ENCODE results near the gene CHKA.

Gene CHKA

DNA sequence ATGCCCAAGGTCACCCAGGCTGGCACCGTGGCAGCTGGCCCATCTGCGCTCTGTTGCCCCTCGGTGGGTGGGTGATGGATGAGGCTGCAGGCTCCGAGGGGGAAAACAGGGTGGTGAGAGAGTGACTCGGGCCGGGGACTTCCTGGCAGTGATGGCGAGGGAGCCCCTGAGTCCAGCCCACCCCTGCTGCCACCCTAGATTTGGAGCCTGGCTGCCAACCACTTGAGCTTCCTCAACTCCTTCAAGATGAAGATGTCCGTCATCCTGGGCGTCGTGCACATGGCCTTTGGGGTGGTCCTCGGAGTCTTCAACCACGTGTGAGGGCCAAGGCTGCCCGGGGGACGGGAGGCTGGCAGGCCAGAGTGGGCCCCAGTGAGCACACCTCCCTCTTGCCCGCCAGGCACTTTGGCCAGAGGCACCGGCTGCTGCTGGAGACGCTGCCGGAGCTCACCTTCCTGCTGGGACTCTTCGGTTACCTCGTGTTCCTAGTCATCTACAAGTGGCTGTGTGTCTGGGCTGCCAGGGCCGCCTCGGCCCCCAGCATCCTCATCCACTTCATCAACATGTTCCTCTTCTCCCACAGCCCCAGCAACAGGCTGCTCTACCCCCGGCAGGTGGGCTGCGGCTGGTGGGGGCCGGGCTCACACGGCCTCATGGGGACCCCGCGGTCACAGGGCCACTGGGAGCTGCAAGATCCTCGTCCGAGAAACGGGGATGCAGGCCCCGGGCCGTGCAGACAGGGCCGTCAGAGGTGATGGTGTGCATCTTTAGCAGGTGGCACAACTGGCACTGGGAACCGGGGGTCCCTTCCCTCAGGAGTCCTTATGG lies 72.3 kb downstream of the CHKA start:
- DNase-seq, result no peak

- peak in 6 of 58 donors; percentile 21 to 43 (median 29) for DNase-seq
Observed at GRCh38 chr11:68047437-68048290, 73.5 kb downstream of the CHKA start.

- DNase-seq, result no peak
Observed at GRCh38 chr11:68044898-68045351, 76.3 kb downstream of the CHKA start.

DNA sequence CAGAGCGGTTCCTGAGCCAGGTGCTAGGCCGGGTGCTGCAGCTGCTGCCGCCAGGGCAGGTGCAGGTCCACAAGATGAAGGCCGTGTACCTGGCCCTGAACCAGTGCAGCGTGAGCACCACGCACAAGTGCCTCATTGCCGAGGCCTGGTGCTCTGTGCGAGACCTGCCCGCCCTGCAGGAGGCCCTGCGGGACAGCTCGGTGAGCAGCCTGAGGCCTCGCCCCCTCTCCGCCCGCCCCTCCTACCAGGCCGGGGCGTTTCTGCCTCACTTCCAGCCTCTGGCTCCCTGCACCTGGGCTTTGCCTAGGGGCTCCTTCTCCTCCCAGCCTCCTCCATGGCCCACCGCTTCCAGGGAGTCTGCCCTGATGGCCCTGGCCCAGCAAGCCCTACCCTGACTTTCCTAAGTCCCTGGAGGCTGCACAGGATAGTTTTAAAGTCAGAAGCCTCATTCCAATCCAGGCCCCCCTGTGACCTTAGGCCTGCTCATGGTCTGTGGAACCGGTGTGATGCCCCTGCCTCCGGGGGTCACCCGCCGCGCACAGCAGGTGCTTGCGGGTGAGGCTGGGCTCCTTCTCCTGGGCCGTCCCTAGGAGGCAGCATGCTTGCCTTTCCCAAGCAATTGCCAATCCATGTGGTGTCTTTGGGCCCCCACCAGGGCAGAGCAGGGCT lies 76.9 kb downstream of the CHKA start:
- no peak for DNase-seq

DNA sequence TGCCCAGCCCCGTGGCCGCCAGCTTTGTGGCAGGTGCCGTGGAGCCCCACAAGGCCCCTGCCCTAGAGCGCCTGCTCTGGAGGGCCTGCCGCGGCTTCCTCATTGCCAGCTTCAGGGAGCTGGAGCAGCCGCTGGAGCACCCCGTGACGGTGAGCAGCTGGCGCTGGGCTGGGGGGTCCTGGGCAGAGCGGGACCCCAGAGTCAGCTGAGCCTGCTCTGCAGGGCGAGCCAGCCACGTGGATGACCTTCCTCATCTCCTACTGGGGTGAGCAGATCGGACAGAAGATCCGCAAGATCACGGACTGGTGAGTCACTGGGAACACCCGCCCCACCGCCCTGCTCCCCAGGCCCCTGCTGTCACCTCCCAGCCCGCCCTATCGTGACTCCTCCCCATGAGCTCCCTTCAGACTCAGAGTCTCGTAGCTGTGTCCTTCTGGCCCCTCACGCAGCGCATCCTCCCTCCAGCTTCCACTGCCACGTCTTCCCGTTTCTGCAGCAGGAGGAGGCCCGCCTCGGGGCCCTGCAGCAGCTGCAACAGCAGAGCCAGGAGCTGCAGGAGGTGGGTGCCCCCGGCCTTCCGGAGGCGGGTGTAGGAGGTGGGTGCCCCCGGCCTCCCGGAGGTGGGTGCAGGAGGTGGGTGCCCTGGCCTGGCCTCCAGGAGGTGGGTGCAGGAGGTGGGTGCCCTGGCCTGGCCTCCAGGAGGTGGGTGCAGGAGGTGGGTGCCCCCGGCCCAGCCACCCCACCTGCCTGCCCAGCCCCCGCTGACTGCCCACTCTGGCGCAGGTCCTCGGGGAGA lies 77.6 kb downstream of the CHKA start:
- no peak for DNase-seq

- no peak for DNase-seq
Observed at GRCh38 chr11:68043029-68043348, 78.2 kb downstream of the CHKA start.

DNA sequence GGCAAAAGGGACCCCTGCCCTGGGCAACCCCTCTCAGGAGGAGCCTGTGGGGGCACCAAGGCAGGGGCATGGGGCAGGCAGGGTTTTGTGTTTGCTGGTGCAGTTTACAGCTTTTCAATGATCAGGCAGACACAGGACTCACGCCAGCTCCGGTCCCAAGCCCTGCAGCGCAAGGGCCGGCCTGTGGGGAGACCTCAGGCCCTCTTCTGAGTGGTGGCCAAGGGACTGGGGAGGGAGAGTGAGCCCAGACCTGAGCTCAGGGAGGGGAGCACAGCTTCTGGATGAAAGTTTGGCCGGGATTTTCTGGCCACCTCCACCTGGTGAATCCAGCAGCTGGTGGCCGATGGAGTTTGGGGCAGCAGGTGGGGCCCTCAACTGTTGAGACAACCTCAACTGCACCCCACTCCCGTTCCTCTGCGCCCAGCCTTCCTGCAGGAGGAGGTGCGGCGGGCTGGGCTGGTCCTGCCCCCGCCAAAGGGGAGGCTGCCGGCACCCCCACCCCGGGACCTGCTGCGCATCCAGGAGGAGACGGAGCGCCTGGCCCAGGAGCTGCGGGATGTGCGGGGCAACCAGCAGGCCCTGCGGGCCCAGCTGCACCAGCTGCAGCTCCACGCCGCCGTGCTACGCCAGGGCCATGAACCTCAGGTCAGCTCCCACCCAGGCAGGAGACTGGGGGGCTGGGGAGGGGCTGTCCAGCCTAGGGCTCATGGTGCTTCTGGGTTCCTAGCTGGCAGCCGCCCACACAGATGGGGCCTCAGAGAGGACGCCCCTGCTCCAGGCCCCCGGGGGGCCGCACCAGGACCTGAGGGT lies 78.8 kb downstream of the CHKA start:
- DNase-seq, result no peak

GRCh38 chr11:68041617-68042218 lies 79.5 kb downstream of the CHKA start:
- DNase-seq, result no peak

DNA sequence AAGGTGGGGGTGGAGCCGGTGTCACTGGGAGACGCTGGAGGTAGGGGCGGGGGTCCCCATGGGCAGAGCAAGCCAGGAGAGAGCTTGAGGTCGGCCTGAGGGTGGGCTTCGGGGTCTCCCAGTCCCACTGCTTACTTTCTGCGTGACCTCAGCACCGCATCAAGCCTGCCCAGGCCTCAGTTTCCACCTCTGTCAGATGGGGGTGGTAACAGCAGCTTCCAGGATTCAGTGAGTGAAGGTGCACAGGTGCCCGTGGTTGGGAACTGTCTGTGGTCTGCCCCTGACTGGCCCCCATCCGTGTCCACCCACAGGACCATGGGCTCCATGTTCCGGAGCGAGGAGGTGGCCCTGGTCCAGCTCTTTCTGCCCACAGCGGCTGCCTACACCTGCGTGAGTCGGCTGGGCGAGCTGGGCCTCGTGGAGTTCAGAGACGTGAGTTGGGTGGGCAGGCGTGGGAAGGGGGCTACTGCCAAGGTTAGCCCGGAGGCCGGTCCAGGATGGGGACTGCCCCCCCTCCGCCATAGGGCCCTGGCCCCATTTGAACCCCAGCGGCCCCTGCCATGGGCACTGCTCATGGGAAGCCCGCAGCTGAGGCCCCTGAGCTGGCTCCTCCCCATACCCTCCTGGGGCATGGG lies 80.1 kb downstream of the CHKA start:
- no peak for DNase-seq

DNA sequence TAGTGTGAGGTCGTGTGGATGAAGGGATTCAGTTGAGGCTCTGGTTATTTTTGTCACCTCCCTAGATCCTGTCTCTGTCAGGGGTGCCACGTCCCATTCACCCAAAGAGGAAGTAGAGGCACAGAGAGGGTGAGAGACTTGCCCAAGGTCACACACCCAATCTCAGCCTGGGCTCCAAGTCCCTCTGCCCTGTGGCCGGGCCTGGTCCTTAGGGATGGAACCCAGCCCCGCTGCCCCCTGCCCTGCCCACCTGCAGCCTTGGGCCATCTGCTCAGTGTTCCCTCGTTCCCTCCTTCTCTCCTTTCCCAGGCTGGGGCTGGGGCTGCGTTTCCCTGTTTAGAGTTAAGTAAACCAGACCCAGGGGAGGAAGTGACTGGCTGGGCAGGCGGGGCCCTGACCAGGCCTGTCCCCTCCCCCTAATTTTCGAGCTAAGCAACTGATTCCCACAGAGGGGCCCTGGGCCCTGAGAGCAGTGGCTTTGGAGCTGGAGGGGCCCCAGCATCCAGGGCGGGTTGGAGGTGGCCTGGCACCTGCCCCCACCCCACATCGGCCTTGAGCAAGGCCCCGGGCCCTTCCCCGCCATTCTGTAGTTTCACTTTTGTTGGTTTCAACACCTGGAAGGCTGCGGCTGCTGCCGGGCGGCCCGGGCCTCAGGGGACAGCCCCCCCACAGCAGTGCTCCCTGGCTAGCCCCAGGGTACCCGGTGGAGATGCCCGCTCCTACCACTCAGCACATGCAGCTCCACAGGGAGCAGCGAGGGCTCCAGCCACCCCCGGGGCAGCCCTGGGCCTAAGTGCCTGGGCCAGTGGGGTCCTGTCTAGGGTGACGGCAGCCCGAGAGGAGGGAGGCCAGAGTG lies 80.9 kb downstream of the CHKA start:
- DNase-seq, result peak in 1 of 58 donors; percentile 45

DNA sequence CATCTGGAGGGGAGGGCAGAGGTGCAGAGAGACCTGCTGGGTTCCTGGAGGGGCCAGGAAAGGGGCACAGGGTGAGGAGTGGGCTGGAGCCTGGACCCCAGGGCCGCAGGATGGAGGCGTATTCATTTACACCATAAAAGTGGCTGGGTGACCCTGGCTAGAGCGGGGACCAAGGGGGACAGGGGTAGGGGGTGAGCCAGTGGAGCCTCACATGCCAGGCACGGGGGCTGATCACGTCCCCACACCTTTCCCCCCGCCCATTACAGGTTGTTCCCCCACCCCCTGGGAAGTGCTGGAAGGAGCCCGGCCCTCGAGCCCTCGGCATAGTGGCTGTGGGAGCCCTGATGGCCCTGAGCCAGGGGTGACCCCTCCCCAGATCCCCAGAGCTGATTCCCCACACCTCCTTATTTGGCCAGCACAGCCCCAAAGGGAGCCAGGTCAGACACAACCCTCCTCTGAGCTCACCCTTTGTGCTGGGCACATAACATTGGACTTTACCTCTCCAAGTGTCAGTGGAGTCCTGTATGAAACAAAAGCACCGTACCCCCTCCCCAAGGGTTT lies 81.6 kb downstream of the CHKA start:
- DNase-seq, result no peak

GRCh38 chr11:68038718-68039525 lies 82.3 kb downstream of the CHKA start, which contains the start of gene TCIRG1:
TSS of gene TCIRG1 (plus strand) at chr11:68039025. CDS start at chr11:68041272, 2,247 bp downstream.
- DNase-seq, result peak in 21 of 58 donors; percentile 11 to 57 (median 36)

DNA sequence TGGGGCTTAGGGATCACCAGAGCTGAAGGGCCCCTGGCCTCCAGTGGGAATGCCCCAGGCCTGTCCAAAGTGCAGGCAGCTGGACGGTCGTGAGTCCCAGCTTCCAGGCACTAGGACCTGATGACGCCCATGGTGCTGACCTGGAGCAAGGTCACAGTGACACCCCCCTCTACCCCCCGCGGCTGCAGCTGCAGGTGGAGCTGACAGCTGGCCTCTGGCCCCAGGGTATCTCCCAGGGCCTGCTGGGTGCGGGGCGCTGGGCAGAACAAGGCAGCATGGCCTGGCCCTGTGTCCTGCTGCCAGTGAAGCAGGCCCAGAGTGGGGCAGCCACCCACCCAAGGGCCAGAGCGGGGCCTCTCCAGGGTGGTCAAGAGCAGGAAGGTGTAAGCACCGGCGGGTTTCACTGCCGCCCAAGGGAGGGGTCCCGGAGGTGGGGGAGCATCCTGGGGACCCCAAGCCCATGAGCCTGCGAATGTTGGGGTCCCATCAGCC lies 82.9 kb downstream of the CHKA start:
- DNase-seq, result no peak

DNA sequence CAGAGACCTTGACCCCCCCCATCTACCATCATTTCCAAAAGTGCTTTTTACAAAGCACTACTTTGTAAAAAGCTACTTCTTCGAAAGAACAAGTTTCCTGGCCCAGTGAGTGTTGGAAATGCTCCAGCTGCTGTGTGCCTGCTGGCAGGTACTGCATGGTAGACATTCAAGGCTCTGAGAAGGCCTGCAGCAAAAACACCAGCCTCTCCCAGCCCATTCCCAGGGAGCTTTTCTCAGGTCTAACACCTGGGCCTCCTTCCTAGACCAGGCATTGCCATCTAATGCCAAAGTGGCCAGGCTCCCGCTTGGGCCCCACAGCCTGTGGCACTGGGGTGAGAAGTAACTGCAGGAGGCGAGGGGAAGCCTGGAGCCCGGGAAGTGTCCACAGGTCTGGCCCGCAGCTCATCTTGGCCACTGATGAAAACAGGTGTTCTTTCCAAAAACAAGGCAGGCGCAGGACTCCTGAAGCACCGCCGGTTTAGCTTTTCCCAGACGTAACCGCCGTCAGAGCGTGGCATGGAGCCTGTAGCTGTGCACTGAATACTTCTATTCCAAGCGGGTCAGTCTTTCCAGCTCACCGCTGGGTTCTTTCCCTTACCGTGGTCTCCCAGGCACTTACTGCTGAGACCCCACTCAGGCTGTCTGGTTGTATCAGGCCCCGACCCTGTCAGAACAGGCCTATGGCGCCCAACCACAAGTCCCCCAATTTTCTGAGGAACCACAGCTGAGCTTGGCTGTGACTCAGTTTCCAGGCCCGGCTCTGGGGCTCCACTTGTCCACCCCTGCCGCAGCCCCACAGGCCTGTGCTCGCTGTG lies 83.6 kb downstream of the CHKA start:
- peak in 7 of 58 donors; percentile 11 to 35 (median 21) for DNase-seq

DNA sequence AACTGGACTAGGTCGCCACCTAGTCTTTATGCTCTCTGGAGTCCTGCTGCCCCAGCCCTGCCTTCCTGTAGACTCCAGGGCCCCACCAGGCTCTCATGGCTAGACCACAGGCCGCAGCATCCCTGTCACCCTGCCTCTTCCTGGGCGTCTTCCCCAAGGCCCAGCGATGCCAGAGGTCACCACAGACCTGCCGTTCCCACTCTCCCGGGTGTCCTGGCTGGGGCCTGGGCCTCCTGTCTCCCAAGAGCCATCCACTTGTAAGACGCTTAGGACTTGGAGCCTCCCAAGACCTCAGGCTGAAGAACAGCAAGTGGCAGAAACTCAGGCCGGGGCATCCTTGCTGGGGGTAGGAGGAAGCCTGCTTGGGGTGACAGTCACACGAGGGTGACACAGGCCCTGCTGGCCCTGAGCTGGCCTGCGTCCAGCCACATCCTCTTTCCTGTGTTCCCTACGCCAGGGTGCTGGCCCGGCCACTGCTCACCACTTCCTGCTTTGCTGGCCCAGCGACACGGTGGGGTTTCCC lies 84.4 kb downstream of the CHKA start:
- peak in 6 of 58 donors; percentile 22 to 48 (median 26) for DNase-seq
